Subcutaneous adipose tissue (tissue), 4 donors: ENCODE data around the gene TUB. TPM values are rescaled to one million over a fixed set of nuclear protein-coding genes. Genes with fewer than 3 reads are reported as not detected.

Experiments
- CTCF ChIP-seq: fragments of 450-650 bp; IDR thresholded peaks from one replicate; pipeline ENCODE4 v1.5.1; 2016; ENCODE audit warnings: low read depth, mild to moderate bottlenecking, control low read depth, antibody characterized with exemption, moderate library complexity
- total RNA-seq, 4 donors: library from RNA; depleted of rRNA; stranded (reverse); fragments of >200 nt; gene quantifications; one replicate each; pipeline ENCODE4 v1.1.0, GENCODE V29; 2016

TUB gene
- total RNA-seq, 4 donors from 2014 or later, result 4.2 to 9.8 (median 8.4) TPM

DNA sequence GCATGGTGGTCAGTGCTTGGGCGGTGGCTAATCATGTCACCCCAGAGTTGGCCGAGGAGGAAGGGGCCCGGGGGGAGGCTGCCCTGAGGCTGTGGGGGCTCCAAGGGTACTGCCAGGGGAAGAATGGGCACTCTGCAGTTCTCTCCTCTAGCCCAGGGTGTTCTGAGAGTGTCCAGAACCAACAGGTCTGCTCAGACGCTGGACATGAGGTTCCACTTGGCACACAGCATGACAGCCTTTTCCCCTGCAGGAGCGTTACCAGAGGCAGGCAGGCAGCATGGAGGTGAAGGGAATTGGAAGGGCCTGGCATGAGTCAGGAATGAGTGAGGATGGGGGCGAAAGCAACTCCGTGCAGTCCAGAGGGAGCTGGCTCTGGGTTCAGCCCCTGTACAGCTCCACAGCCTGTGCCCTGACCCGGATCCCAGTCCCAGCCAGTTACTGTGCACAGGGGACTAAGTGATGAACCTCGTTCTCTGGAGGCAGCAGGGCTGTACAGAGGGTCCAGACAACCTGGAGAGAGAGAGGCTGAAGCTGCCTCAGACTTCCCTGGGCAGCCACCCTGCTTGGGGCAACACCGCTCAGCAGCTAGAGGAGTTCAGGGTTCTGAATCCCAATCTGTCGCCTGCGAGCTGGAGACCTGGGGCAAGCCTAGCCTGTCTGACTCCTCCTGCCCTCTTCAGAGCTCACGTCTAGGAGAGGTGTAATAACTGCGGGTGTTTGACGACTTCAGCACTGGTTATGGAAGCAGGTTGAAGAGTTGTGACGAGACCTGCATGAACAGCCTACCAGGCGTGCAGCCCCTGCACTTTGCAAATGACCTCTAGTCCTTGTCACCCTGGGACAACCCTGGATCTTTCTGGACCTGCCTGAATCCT, 14.7 kb upstream of the TUB start:
- TF ChIP-seq CTCF, result no peak

GRCh38 chr11:8066911-8067455, 14.0 kb upstream of the TUB start:
- TF ChIP-seq CTCF, result no peak

DNA sequence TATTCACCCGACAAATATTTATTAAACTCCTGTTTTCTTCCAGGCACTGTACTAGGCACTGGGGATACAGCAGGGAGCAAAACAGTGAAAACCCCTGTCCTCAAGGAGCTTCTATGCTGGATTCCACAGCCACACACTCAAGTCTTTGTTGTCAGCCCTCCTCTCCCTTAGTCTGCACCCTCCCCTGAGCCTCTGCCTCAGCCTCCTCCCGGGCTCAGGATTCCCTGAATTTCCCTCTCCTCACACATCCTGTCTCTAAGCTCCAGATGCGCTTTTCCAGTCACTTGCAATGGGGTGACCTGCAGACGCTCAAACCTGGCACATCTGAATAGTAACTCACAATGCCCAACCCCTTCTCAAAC, 13.5 kb upstream of the TUB start:
- TF ChIP-seq CTCF, result no peak

- no peak for TF ChIP-seq CTCF
Measured at GRCh38 chr11:8067929-8068575, 13.0 kb upstream of the TUB start.

DNA sequence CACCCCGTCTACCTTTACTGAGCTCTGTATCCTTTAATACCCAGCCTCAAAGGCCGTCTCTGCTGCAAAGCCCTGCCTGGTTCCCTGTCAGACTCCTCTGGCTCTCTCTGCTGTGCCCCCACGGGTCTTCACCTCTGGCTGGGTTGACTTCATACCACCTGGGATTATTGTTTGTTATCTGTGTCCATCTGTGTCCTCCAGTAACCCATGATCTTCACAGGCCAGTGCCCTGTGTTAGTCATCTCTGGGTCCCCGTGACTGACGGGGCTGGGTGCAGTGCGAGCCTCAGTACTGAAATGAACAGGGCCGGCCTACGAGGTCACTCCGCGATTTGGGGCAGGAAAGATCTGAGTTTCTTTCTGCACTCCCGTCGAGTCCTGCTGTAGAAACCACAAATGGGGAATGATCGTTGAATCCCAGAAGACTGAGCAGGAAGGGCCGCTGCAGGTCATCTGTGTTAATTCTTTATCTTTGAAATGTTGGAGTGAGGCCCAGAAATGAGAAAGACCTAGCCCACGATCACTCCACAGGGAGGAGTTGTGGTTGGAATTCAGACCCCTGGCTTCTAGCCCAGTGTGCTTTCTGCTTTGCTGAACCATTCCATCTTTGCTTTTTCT, 12.3 kb upstream of the TUB start:
- TF ChIP-seq CTCF, result no peak

DNA sequence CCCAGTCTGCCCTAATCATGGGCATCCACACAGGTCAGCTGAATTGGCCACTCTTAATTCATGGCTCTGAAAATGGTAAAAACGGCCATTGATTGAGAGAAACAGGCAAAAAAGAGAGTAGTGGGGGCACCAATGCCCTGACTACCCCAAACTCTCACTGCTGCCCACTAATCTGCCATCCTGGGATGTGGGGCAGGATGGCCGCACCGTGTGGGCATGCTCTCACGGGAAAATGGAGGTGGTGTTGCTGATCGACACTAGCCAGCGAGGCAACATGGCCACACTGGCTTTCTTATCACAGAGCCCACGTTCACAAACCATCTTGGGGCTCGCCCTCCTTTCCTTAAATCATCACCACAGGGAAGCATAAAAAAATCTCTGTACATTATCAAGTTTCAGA, 11.2 kb upstream of the TUB start:
- TF ChIP-seq CTCF, result no peak
